Naive thymus-derived CD4-positive, alpha-beta T cell (primary cell): Measurements from ENCODE around the gene ARFGAP2. TPM values are rescaled to one million over a fixed set of nuclear protein-coding genes. Genes with fewer than 3 reads are reported as not detected.
A peak's percentile ranks its signal among the peaks of the same experiment; 100 is the strongest.

ENCODE experiments used
- ATAC-seq: fragments of 150-1000 bp; cut with Tn5 transposase; 2 replicates; pipeline ENCODE4 v1.10.0; 2021; ENCODE audit warnings: mild to moderate bottlenecking, moderate library complexity
- CTCF ChIA-PET: fragments of 350-600 bp; sonication (Branson Sonifier 250); formaldehyde crosslinking; loops from one replicate; lab custom pipeline; 2021; ENCODE audit warnings: antibody characterized with exemption; lab: Charles Lee
- POLR2A ChIA-PET: fragments of 350-600 bp; sonication (Branson Sonifier 250); formaldehyde crosslinking; loops from one replicate; lab custom pipeline; 2021; ENCODE audit warnings: antibody characterized with exemption, inconsistent platforms; lab: Charles Lee
- DNase-seq, 9 donors: peaks; one replicate each; pipeline versions ENCODE4 v3.0.0 to v3.0.0-alpha.2; 2020 to 2022; ENCODE audit warnings: mixed read lengths in 1 of 9
- H3K27ac ChIP-seq: one replicate; pipeline ENCODE4 v1.7.0; 2013; ENCODE audit warnings: mild to moderate bottlenecking, low read depth, low read length, moderate library complexity
- H3K27me3 ChIP-seq, 2 donors: one replicate each; pipeline ENCODE4 v1.7.0; 2013; ENCODE audit warnings: low read length in 2 of 2, mild to moderate bottlenecking in 2 of 2, moderate library complexity in 2 of 2; ENCODE audit not compliant: control insufficient read depth in 2 of 2, insufficient read depth in 2 of 2
- H3K36me3 ChIP-seq, 3 experiments: 1 replicate in 2 of 3; 2 replicates in 1 of 3; pipeline ENCODE4 v1.7.0; 2013; ENCODE audit warnings: low read length in 3 of 3, mild to moderate bottlenecking in 3 of 3, moderate library complexity in 1 of 3; ENCODE audit not compliant: insufficient read depth in 3 of 3, control insufficient read depth in 2 of 3
- H3K4me1 ChIP-seq, 2 donors: one replicate each; pipeline ENCODE4 v1.7.0; 2013; ENCODE audit warnings: low read length in 2 of 2, mild to moderate bottlenecking in 2 of 2, moderate library complexity in 1 of 2; ENCODE audit not compliant: control insufficient read depth in 2 of 2, insufficient read depth in 2 of 2
- H3K4me3 ChIP-seq: 2 replicates; pipeline ENCODE4 v1.7.0; 2013; ENCODE audit warnings: mild to moderate bottlenecking, low read length
- H3K9me3 ChIP-seq, 3 experiments: 1 replicate in 2 of 3; 2 replicates in 1 of 3; pipeline ENCODE4 v1.7.0; 2013; ENCODE audit warnings: low read length in 3 of 3; ENCODE audit not compliant: control insufficient read depth in 2 of 3
- H3K27ac Mint-ChIP-seq, 9 donors: one replicate each; pipeline ENCODE4 v1.8.0; 2020 to 2022; ENCODE audit warnings: mixed read lengths in 9 of 9, mild to moderate bottlenecking in 8 of 9, moderate library complexity in 5 of 9, inconsistent platforms in 2 of 9
- H3K27me3 Mint-ChIP-seq, 5 donors: one replicate each; pipeline ENCODE4 v1.8.0; 2021 to 2022; ENCODE audit warnings: mixed read lengths in 5 of 5, mild to moderate bottlenecking in 1 of 5
- H3K36me3 Mint-ChIP-seq, 5 donors: one replicate each; pipeline ENCODE4 v1.8.0; 2020 to 2022; ENCODE audit warnings: mixed read lengths in 5 of 5, mild to moderate bottlenecking in 3 of 5, inconsistent platforms in 1 of 5
- H3K4me1 Mint-ChIP-seq, 7 donors: one replicate each; pipeline ENCODE4 v1.8.0; 2020 to 2022; ENCODE audit warnings: mixed read lengths in 7 of 7, mild to moderate bottlenecking in 3 of 7, inconsistent platforms in 1 of 7
- H3K4me3 Mint-ChIP-seq, 10 donors: one replicate each; pipeline ENCODE4 v1.8.0; 2020 to 2022; ENCODE audit warnings: mild to moderate bottlenecking in 10 of 10, mixed read lengths in 10 of 10, moderate library complexity in 6 of 10, inconsistent platforms in 2 of 10
- H3K9me3 Mint-ChIP-seq, 11 donors: one replicate each; pipeline ENCODE4 v1.8.0; 2020 to 2022; ENCODE audit warnings: mixed read lengths in 11 of 11, mild to moderate bottlenecking in 4 of 11, inconsistent platforms in 1 of 11, moderate library complexity in 1 of 11
- intact Hi-C, 2 donors: fragments of 100-400 bp; cut with micrococcal nuclease; formaldehyde crosslinking; loops; one replicate each; pipeline ENCODE4 v1.15.1; 2023
- polyA plus RNA-seq, 2 donors: library from polyadenylated mRNA; unstranded; fragments of 300-500 nt; fragmentation: Illumina TruSeq; gene quantifications; one replicate each; pipeline ENCODE4 v1.2.3, GENCODE V29; 2021
- total RNA-seq, 6 experiments: library from RNA in 5 of 6; stranded (reverse) in 5 of 6; gene quantifications; 1 replicate in 5 of 6; 2 replicates in 1 of 6; pipeline ENCODE4 v1.2.3 and lab custom pipeline; 2021 to 2026

ARFGAP2 gene
- total and polyA plus RNA-seq, 7 experiments from 2014 or later, result 107 to 220 (median 145) TPM

DNA sequence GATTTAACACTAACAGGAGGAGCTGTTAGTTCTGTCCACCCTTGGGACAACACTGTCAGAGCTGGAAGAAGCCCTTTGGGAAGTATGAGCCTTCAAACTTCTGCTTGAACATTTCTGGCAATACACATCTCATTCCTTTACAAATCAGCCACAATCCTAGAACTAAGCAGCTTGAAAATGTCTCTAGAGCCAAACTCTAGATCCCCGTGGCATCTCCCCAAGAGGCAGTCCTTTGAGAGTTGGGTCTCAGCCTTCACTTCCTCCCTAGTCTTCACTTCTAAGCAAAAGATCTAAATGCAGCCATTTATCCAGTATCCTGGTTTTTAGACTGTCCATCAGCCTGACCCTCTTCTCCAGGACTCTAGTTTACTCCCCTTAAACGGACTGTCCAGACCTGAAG is 26.9 kb downstream of the ARFGAP2 start:
- H3K36me3 ChIP-seq, result no peaks in the 10 kb centered on the region
- ChIA-PET CTCF (interaction anchor here (0.6 kb wide), 1 partner anchor 259 kb away, joined by 3 read pairs; no protein-coding TSS in a partner anchor), POLR2A (no interaction called here)
- Mint-ChIP-seq H3K27ac (peak overlapping the region in 4 of 9 donors; percentile 26 to 86 (median 56)), H3K27me3 (no peaks in the 10 kb centered on the region), H3K4me1 (peaks cover 14 to 32% (median 23%) of the 10 kb centered on the region in 7 donors), H3K9me3 (no peaks in the 10 kb centered on the region), H3K36me3 (peaks cover 0 to 5% (median 0%) of the 10 kb centered on the region in 5 donors), H3K4me3 (no peak overlapping the region)
- intact Hi-C loops, result no loop called here
- ATAC-seq (no peak), DNase-seq (no peak)
- H3K27me3 ChIP-seq, result no peaks in the 10 kb centered on the region
- no peaks in the 10 kb centered on the region for H3K9me3 ChIP-seq
- H3K4me1 ChIP-seq, result peaks cover 14 to 26% of the 10 kb centered on the region in 2 donors
- H3K4me3 ChIP-seq, result no peak overlapping the region
- H3K27ac ChIP-seq, result no peak overlapping the region

DNA sequence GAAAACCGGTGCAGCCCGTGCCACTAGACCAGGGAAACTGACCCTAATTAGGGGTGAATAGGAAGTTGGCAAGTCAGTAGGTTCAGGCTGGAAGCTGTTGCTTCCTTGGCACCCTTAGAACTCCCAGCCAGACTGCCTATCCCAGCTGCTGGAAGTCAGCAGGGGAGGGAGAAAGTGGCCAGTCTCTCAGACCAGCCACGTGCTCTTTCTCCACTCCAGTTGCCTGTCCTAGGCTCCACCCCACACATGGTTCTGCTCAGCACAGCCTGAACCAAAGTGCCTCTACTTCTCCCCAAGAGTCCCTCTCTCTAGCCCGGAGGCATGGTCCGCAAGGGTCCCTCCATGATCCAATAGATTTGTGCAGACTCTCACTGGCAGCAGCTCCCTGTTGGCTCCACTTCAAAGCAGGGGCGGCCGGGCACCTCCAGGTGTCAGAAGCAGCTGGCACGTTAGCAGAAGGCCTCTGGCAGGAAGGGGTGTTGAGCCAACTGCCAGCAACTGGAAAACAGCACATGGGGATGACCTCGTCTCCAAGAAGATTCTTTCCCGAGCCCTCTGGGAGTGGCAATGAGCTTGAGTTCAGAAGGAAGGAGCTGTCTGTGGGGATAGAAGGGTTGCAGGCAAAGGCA is 27.7 kb downstream of the ARFGAP2 start:
- CTCF ChIA-PET, result no interaction called here
- Histone ChIP-seq H3K9me3 (no peaks in the 10 kb centered on the region), H3K4me3 (no peak overlapping the region), H3K27ac (no peak overlapping the region), H3K27me3 (no peaks in the 10 kb centered on the region), H3K4me1 (peaks cover 6 to 19% of the 10 kb centered on the region in 2 donors), H3K36me3 (no peaks in the 10 kb centered on the region)
- Mint-ChIP-seq H3K4me1 (peaks cover 8 to 24% (median 15%) of the 10 kb centered on the region in 7 donors), H3K9me3 (no peaks in the 10 kb centered on the region), H3K36me3 (peaks cover 0 to 5% (median 0%) of the 10 kb centered on the region in 5 donors), H3K4me3 (no peak overlapping the region), H3K27me3 (no peaks in the 10 kb centered on the region), H3K27ac (no peak overlapping the region)
- DNase-seq (no peak), ATAC-seq (no peak)
- intact Hi-C loops, result no loop called here
- POLR2A ChIA-PET, result no interaction called here

DNA sequence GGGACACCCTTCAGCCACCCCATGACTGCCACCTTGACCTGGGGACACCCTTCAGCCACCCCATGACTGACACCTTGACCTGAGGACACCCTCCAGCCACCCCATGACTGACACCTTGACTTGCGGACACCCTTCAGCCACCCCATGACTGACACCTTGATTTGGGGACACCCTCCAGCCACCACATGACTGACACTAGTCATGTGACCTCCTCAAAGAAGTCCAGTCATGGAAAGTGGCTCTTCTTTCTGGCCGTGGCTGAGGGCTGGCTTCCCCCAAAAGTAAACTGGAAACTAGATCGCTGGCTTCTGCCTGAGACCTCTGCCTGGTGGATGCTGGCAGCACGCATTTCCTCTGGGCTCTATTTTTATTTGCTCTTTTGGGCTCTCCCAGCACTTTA is 28.4 kb downstream of the ARFGAP2 start:
- ChIA-PET CTCF (no interaction called here), POLR2A (no interaction called here)
- Mint-ChIP-seq H3K9me3 (no peaks in the 10 kb centered on the region), H3K36me3 (peaks cover 0 to 5% (median 0%) of the 10 kb centered on the region in 5 donors), H3K4me3 (no peak overlapping the region), H3K4me1 (peaks cover 4 to 17% (median 9%) of the 10 kb centered on the region in 7 donors), H3K27me3 (no peaks in the 10 kb centered on the region), H3K27ac (peak overlapping the region in 1 of 9 donors; percentile 63)
- Histone ChIP-seq H3K27ac (no peak overlapping the region), H3K27me3 (no peaks in the 10 kb centered on the region), H3K36me3 (no peaks in the 10 kb centered on the region), H3K4me1 (peaks cover 2 to 11% of the 10 kb centered on the region in 2 donors), H3K9me3 (no peaks in the 10 kb centered on the region), H3K4me3 (no peak overlapping the region)
- intact Hi-C loops, result no loop called here
- DNase-seq (no peak), ATAC-seq (no peak)

DNA sequence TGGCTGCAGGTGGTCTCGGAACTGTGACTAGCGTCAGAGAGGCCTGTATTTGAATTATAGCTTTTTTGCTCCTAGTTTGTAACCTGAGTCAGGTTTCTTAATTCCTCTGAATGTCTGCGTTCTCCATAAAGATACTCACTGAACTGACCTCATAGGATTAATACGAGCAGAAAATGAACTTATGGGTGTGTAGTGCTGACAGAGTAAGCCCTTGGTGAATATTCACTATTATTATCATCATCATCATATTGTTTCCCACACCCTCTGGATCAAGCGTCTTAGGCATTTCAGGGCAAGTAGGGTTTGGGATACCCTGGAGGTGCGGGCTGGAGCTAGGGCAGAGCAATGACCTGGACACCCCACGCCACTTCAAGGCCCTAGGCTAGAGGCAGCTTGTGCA is 29.0 kb downstream of the ARFGAP2 start:
- intact Hi-C loops, result no loop called here
- Mint-ChIP-seq H3K9me3 (no peaks in the 10 kb centered on the region), H3K36me3 (peaks cover 0 to 5% (median 0%) of the 10 kb centered on the region in 5 donors), H3K4me1 (peaks cover 0 to 11% (median 5%) of the 10 kb centered on the region in 7 donors), H3K27me3 (no peaks in the 10 kb centered on the region), H3K4me3 (no peak overlapping the region), H3K27ac (no peak overlapping the region)
- ChIA-PET CTCF (interaction anchor here (0.9 kb wide), 1 partner anchor 16 kb away, joined by 3 read pairs; no protein-coding TSS in a partner anchor), POLR2A (no interaction called here)
- H3K27me3 ChIP-seq, result no peaks in the 10 kb centered on the region
- ATAC-seq, result no peak
- H3K36me3 ChIP-seq, result no peaks in the 10 kb centered on the region
- DNase-seq, result no peak
- H3K27ac ChIP-seq, result no peak overlapping the region
- H3K4me1 ChIP-seq, result peaks cover 0 to 5% of the 10 kb centered on the region in 2 donors
- no peaks in the 10 kb centered on the region for H3K9me3 ChIP-seq
- no peak overlapping the region for H3K4me3 ChIP-seq

DNA sequence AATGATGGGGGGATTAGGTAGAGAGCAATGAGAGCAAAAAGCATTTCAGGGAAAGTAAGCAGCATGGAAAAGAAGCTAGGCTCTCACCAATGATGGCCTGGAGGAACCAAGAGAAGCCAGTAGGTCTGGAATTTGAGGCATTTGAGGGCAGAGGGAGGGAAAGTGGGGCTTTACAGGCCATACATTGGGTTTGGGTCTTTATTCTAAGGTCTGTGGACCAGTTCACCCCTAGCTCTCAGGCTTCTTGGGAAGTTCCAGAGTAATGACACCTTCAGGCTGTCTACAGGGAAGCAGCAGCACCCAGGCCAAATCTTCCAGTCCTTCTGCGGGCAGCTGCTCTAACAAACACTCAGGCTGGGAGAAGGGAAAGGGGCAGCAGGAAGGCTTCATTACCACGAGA is 29.4 kb downstream of the ARFGAP2 start:
- H3K9me3 Mint-ChIP-seq, result no peaks in the 10 kb centered on the region
- no peak for DNase-seq

DNA sequence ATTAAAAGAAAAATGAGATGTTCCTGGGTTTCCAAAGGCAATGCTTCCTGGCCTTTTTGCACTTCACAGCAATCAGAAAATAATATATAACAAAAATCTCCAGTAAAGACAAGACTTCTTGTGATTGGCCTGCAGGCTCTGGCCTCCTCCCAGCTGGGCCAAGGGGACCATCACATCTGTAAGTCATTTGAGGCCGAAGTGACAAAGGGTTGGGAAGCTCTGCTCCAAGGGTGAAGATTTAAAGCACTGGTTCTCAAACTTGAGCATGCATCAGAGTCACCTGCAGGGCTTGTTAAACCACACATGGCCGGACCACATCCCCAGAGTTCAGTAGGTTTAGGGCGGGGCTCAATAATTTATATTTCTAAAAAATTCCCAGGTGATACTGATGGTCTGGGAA is 32.1 kb downstream of the ARFGAP2 start:
- Histone ChIP-seq H3K9me3 (no peaks in the 10 kb centered on the region), H3K4me3 (no peak overlapping the region), H3K4me1 (no peaks in the 10 kb centered on the region), H3K36me3 (no peaks in the 10 kb centered on the region), H3K27ac (no peak overlapping the region), H3K27me3 (no peaks in the 10 kb centered on the region)
- CTCF ChIA-PET, result no interaction called here
- no peaks in the 10 kb centered on the region for H3K27me3 Mint-ChIP-seq
- POLR2A ChIA-PET, result no interaction called here
- no peak overlapping the region for H3K27ac Mint-ChIP-seq
- H3K9me3 Mint-ChIP-seq, result no peaks in the 10 kb centered on the region
- DNase-seq (no peak), ATAC-seq (no peak)
- peak overlapping the region in 1 of 10 donors; percentile 29 for H3K4me3 Mint-ChIP-seq
- intact Hi-C loops, result no loop called here
- H3K4me1 Mint-ChIP-seq, result peaks cover 0 to 2% (median 0%) of the 10 kb centered on the region in 7 donors
- H3K36me3 Mint-ChIP-seq, result peaks cover 0 to 10% (median 0%) of the 10 kb centered on the region in 5 donors

More for the DNA sequence above, 29.4 kb downstream of the ARFGAP2 start:
- ATAC-seq, result no peak
- H3K4me3 Mint-ChIP-seq, result no peak overlapping the region
- peaks cover 0 to 10% (median 0%) of the 10 kb centered on the region in 5 donors for H3K36me3 Mint-ChIP-seq
- H3K9me3 ChIP-seq, result no peaks in the 10 kb centered on the region
- no peaks in the 10 kb centered on the region for H3K27me3 Mint-ChIP-seq
- no peaks in the 10 kb centered on the region for H3K36me3 ChIP-seq
- ChIA-PET CTCF (interaction anchor here (0.7 to 1.4 kb wide), 4 partner anchors 15 to 274 kb away, joined by 3 to 5 read pairs (median 3); no protein-coding TSS in a partner anchor), POLR2A (no interaction called here)
- peaks cover 0 to 6% (median under 1%) of the 10 kb centered on the region in 7 donors for H3K4me1 Mint-ChIP-seq
- no peak overlapping the region for H3K27ac ChIP-seq
- peaks cover 0 to 1% of the 10 kb centered on the region in 2 donors for H3K4me1 ChIP-seq
- H3K27me3 ChIP-seq, result no peaks in the 10 kb centered on the region
- H3K4me3 ChIP-seq, result no peak overlapping the region
- peak overlapping the region in 1 of 9 donors; percentile 7 for H3K27ac Mint-ChIP-seq
- intact Hi-C loops, result no loop called here
